K562 (cell line): Measurements from ENCODE around the gene PPIL6. TPM values are rescaled to one million over a fixed set of nuclear protein-coding genes. Genes with fewer than 3 reads are reported as not detected.

ENCODE experiments used
- ASH1L ChIP-seq: fragments of 450-650 bp; IDR thresholded peaks from 2 replicates; pipeline ENCODE4 v1.6.1; 2018; ENCODE audit warnings: borderline replicate concordance, mild to moderate bottlenecking, low read depth; ENCODE audit not compliant: partially characterized antibody
- ATF7 ChIP-seq: fragments of 450-650 bp; IDR thresholded peaks from 2 replicates; pipeline ENCODE4 v1.7.1; 2014; ENCODE audit warnings: mild to moderate bottlenecking, moderate library complexity
- BRD4 ChIP-seq: fragments of 200-600 bp; sonication (generic); IDR thresholded peaks from 2 replicates; pipeline ENCODE4 v1.6.1; 2017; ENCODE audit warnings: inconsistent platforms
- CTBP1 ChIP-seq: fragments of 450-650 bp; IDR thresholded peaks from 2 replicates; pipeline ENCODE4 v1.6.1; 2016; ENCODE audit warnings: borderline replicate concordance
- E2F3 ChIP-seq: fragments of 250-450 bp; sonication (Bioruptor Pico); IDR thresholded peaks from 2 replicates; pipeline ENCODE4 v1.4.0; 2020; ENCODE audit warnings: mild to moderate bottlenecking
- ELF2 ChIP-seq: fragments of 250-450 bp; sonication (Bioruptor Pico); IDR thresholded peaks from 2 replicates; pipeline ENCODE4 v1.5.0; 2021; ENCODE audit warnings: mild to moderate bottlenecking
- ETV1 ChIP-seq: fragments of 450-650 bp; conservative IDR thresholded peaks from 2 replicates; pipeline ENCODE4 v1.6.1; 2016; ENCODE audit warnings: missing genetic modification characterization, control low read depth, low read depth, missing compliant biosample characterization
- FOXM1 ChIP-seq, 2 experiments: fragments of 450-650 bp in 1 of 2; sonication (generic) in 1 of 2; formaldehyde crosslinking in 1 of 2; IDR thresholded peaks; 2 replicates each; pipeline versions ENCODE4 v1.6.1 to v1.9.0; 2017 to 2022; ENCODE audit warnings: low read depth in 2 of 2, mild to moderate bottlenecking in 2 of 2, missing genetic modification reagents in 1 of 2, moderate library complexity in 1 of 2
- HDAC1 ChIP-seq, 2 experiments: fragments of 450-650 bp; IDR thresholded peaks; 2 replicates each; pipeline ENCODE4 v1.6.1; 2016 to 2017; ENCODE audit warnings: inconsistent platforms in 1 of 2, mild to moderate bottlenecking in 1 of 2, moderate library complexity in 1 of 2
- HNRNPL ChIP-seq: fragments of 200-400 bp; formaldehyde crosslinking; IDR thresholded peaks from 2 replicates; pipeline ENCODE4 v1.6.1; 2017; ENCODE audit warnings: low read depth, mild to moderate bottlenecking, low read length
- HNRNPLL ChIP-seq: fragments of 200-400 bp; formaldehyde crosslinking; IDR thresholded peaks from 2 replicates; pipeline ENCODE4 v1.6.1; 2017; ENCODE audit warnings: low read length, low read depth, mild to moderate bottlenecking; ENCODE audit not compliant: poor library complexity, severe bottlenecking
- NBN ChIP-seq: fragments of 450-650 bp; IDR thresholded peaks from 2 replicates; pipeline ENCODE4 v1.6.1; 2016; ENCODE audit warnings: low read depth, mild to moderate bottlenecking
- NR2C2 ChIP-seq, 2 experiments: fragments of 200-800 bp in 1 of 2; sonication (Bioruptor generic) in 1 of 2; sonication (generic) in 1 of 2; formaldehyde crosslinking in 1 of 2; IDR thresholded peaks; 2 replicates each; pipeline versions ENCODE4 v1.6.1 to v1.8.0; 2016 to 2022; ENCODE audit warnings: mild to moderate bottlenecking in 1 of 2, missing compliant biosample characterization in 1 of 2, missing genetic modification characterization in 1 of 2, missing genetic modification reagents in 1 of 2
- PHF8 ChIP-seq: fragments of 200-600 bp; sonication (generic); IDR thresholded peaks from 2 replicates; pipeline ENCODE4 v1.6.1; 2012; ENCODE audit warnings: mixed run types, mild to moderate bottlenecking, inconsistent platforms, low read length, moderate library complexity, borderline replicate concordance
- RB1 ChIP-seq: fragments of 450-650 bp; IDR thresholded peaks from 2 replicates; pipeline ENCODE4 v1.6.1; 2017; ENCODE audit warnings: low read depth, mild to moderate bottlenecking
- RBM14 ChIP-seq: fragments of 200-400 bp; formaldehyde crosslinking; IDR thresholded peaks from 2 replicates; pipeline ENCODE4 v1.6.1; 2018; ENCODE audit warnings: low read depth, mild to moderate bottlenecking, low read length, moderate library complexity, borderline replicate concordance; ENCODE audit not compliant: insufficient read depth
- RBM25 ChIP-seq: fragments of 200-400 bp; formaldehyde crosslinking; IDR thresholded peaks from 2 replicates; pipeline ENCODE4 v1.6.1; 2018; ENCODE audit warnings: low read length, low read depth, moderate library complexity; ENCODE audit not compliant: severe bottlenecking
- SIN3A ChIP-seq, 2 experiments: fragments of 150-350 bp in 1 of 2; IDR thresholded peaks; 2 replicates each; pipeline ENCODE4 v1.6.1; 2011 to 2016; ENCODE audit warnings: borderline replicate concordance in 2 of 2, low read depth in 2 of 2, low read length in 2 of 2, mild to moderate bottlenecking in 2 of 2, moderate library complexity in 2 of 2; ENCODE audit not compliant: control insufficient read depth in 1 of 2
- TAF1 ChIP-seq: IDR thresholded peaks from 2 replicates; pipeline ENCODE4 v1.6.1; 2011; ENCODE audit warnings: mild to moderate bottlenecking, low read length, moderate library complexity; ENCODE audit not compliant: insufficient read depth, control insufficient read depth, severe bottlenecking; ENCODE audit errors: extremely low read depth
- YY1 ChIP-seq, 3 experiments: IDR thresholded peaks; 2 replicates each; pipeline ENCODE4 v1.6.1; 2011; ENCODE audit warnings: low read length in 2 of 3, mild to moderate bottlenecking in 2 of 3, moderate library complexity in 2 of 3, borderline replicate concordance in 1 of 3, control low read depth in 1 of 3, low read depth in 1 of 3; ENCODE audit not compliant: insufficient read depth in 3 of 3, insufficient replicate concordance in 2 of 3, control insufficient read depth in 1 of 3, insufficient read length in 1 of 3; ENCODE audit errors: extremely low read depth in 1 of 3
- ZFX ChIP-seq: sonication (generic); formaldehyde crosslinking; IDR thresholded peaks from 2 replicates; pipeline ENCODE4 v1.8.0; 2022; ENCODE audit warnings: mild to moderate bottlenecking, missing genetic modification reagents, moderate library complexity
- ZNF12 ChIP-seq: sonication (generic); formaldehyde crosslinking; IDR thresholded peaks from 2 replicates; pipeline ENCODE4 v1.4.0; 2020; ENCODE audit warnings: mild to moderate bottlenecking, missing genetic modification reagents
- ZNF232 ChIP-seq: sonication (generic); formaldehyde crosslinking; IDR thresholded peaks from 2 replicates; pipeline ENCODE4 v1.8.0; 2022; ENCODE audit warnings: mild to moderate bottlenecking, missing genetic modification reagents
- ZNF561 ChIP-seq: fragments of 450-650 bp; formaldehyde crosslinking; conservative IDR thresholded peaks from 2 replicates; pipeline ENCODE4 v1.4.0; 2020; ENCODE audit warnings: mild to moderate bottlenecking, moderate library complexity
- ZNF717 ChIP-seq: fragments of 250-450 bp; sonication (Bioruptor Pico); IDR thresholded peaks from 2 replicates; pipeline ENCODE4 v1.5.0; 2021
- ZNF76 ChIP-seq: fragments of 250-450 bp; sonication (Bioruptor Pico); IDR thresholded peaks from 2 replicates; pipeline ENCODE4 v1.4.0; 2020; ENCODE audit warnings: mild to moderate bottlenecking, moderate library complexity, borderline replicate concordance
- polyA plus RNA-seq, 8 experiments: library from polyadenylated mRNA; depleted of rRNA in 4 of 8; stranded (reverse) in 5 of 8; unstranded in 3 of 8; fragments of >200 nt; fragmentation: Nextera tagmentation in 2 of 8; fragmentation: Illumina TruSeq in 1 of 8; extraction: Ambion mirVana in 2 of 8; extraction: Trizol in 1 of 8; gene quantifications; 2 replicates each; pipeline versions ENCODE4 v1.2.1 to v1.2.3, GENCODE V29; 2011 to 2014; ENCODE audit warnings: inconsistent platforms in 1 of 8, missing spikeins in 1 of 8
- total RNA-seq, 7 experiments: library from RNA; depleted of rRNA in 6 of 7; stranded (reverse); fragments of >200 nt in 6 of 7; fragmentation: Illumina TruSeq in 2 of 7; extraction: Trizol in 2 of 7; gene quantifications; 2 replicates each; pipeline versions ENCODE4 v1.2.1 to v1.2.3, GENCODE V29; 2011 to 2021; ENCODE audit warnings: low replicate concordance in 1 of 7
- TF ChIP-seq, protein P1 (sequence below): sonication (generic); formaldehyde crosslinking; IDR thresholded peaks from 2 replicates; pipeline ENCODE4 v1.9.0; 2022; ENCODE audit warnings: mild to moderate bottlenecking, missing genetic modification reagents

The PPIL6 gene
- total and polyA plus RNA-seq, 9 of the 15 experiments (the other 6 are each of a cell fraction or from before 2014, with no cell fraction given): 0.03 to 0.98 (median 0.41) TPM; not detected in 1

DNA sequence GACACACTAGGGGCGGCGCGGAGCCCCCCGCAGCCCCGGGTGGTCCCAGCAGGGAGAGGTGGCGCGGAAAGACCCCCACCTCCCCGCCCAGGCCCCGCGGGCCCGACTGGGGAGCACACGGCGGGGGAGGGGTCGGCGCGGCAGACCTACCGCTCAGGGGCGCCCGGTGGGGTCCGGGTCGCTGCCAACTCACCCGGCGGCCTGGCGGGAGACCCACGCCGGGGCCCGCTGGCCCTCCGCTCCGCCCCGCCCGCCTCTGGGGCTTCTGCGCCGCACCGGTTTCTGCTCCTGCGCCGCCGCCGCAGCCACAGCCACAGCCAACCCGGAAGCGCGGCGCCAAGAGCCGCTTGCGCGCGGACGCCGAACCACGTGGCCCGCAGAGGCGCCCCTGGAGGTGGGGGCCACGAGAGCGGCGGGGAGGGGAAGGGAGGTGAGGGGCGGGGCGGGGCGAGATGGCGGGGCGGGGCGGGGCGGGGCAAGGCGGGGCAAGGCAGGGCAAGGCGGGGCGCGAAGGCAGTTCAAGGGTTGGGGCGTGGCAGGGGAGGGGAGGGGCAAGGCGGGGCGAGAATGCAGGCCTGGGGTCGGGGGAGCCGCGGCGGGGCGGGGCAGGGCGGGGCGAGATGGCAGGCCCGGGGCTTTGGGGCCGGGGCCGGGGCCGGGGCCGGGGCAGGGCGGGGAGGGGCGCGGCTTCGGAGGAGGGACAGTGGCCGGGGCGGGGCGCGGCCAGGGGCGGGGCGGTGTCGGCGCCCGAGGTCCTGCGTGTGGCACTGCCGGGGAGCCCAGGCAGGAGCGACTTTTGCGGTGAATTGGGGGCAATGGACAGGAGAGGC is 42.7 kb upstream of the PPIL6 start, which contains the start of gene ZBTB24 (continued):
- TF ChIP-seq, protein P1, sequence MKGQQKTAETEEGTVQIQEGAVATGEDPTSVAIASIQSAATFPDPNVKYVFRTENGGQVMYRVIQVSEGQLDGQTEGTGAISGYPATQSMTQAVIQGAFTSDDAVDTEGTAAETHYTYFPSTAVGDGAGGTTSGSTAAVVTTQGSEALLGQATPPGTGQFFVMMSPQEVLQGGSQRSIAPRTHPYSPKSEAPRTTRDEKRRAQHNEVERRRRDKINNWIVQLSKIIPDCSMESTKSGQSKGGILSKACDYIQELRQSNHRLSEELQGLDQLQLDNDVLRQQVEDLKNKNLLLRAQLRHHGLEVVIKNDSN (CRISPR knock-in tag): peak; percentile 86
- TF ChIP-seq ASH1L: no peak
- peak in 1 of 2 experiments; percentile 59; a peak in 1 of 4 replicates for TF ChIP-seq HDAC1 (IDR thresholded peaks at IDR 0.05)
- TF ChIP-seq ZNF232 (CRISPR knock-in tag): no peak
- TF ChIP-seq HNRNPLL: peak; percentile 93
- peak; percentile 68 for TF ChIP-seq TAF1
- TF ChIP-seq RB1: peak; percentile 86
- 0 out of 2 replicates have a peak, but pooled peaks have one; percentile 37 for TF ChIP-seq E2F3 (CRISPR knock-in tag)
- no peak for TF ChIP-seq NBN
- no peak for TF ChIP-seq ZNF561
- peak; percentile 88 for TF ChIP-seq PHF8
- no peak for TF ChIP-seq FOXM1 (IDR thresholded peaks at IDR 0.05; ENCODE audit: low read depth)
- no peak for TF ChIP-seq FOXM1 (CRISPR knock-in tag; IDR thresholded peaks at IDR 0.05; ENCODE audit: low read depth)
- TF ChIP-seq RBM25: peak; percentile 43
- peak in 2 of 3 experiments; percentile 61 to 63 for TF ChIP-seq YY1 (IDR thresholded peaks at IDR 0.05; ENCODE audit: borderline replicate concordance in 1 of 3, control insufficient read depth in 1 of 3, extremely low read depth in 1 of 3, insufficient read depth in 3 of 3, insufficient read length in 1 of 3, insufficient replicate concordance in 2 of 3, low read depth in 1 of 3, low read length in 2 of 3)
- no peak for TF ChIP-seq ZNF717
- TF ChIP-seq ATF7: no peak
- TF ChIP-seq ZNF12 (CRISPR knock-in tag): no peak
- TF ChIP-seq CTBP1: peak; percentile 48; the same call in 1 of the 2 replicates
- TF ChIP-seq ELF2 (CRISPR knock-in tag): peak; percentile 93
- TF ChIP-seq RBM14: no peak
- no peak for TF ChIP-seq ETV1 (tag)
- TF ChIP-seq SIN3A (IDR thresholded peaks at IDR 0.05; ENCODE audit: borderline replicate concordance in 2 of 2, control insufficient read depth in 1 of 2, low read depth in 2 of 2, low read length in 2 of 2): peak in 1 of 2 experiments; percentile 88; a peak in 2 of 4 replicates
- TF ChIP-seq ZNF76 (CRISPR knock-in tag): no peak
- TF ChIP-seq NR2C2 (CRISPR knock-in tag; IDR thresholded peaks at IDR 0.05): no peak
- TF ChIP-seq NR2C2 (tag; IDR thresholded peaks at IDR 0.05): peak; percentile 65; the same call in 1 of the 2 replicates
- peak; percentile 68 for TF ChIP-seq ZFX (CRISPR knock-in tag)
- TF ChIP-seq HNRNPL: no peak
- no peak for TF ChIP-seq BRD4
